ENCODE measurements around the gene MZB1.
"Not testable (repeated sequence)": the region's sequence is repeated elsewhere in the genome, so short reads cannot be mapped to it uniquely, and the experiment has no call there.

The MZB1 gene

GRCh38 chr5:139410121-139410992, 20.6 kb upstream of the MZB1 start:
- DNase-seq = no peak

- DNase-seq = not testable (repeated sequence)
These were observed 19.4 kb upstream of the MZB1 start for GRCh38 chr5:139409116-139409515.

- DNase-seq = no peak
These were observed 18.5 kb upstream of the MZB1 start for GRCh38 chr5:139408191-139408590.

- DNase-seq = no peak
These were observed 17.8 kb upstream of the MZB1 start for GRCh38 chr5:139407517-139407916.

GRCh38 chr5:139406963-139407362, 17.2 kb upstream of the MZB1 start:
- DNase-seq = no peak

GRCh38 chr5:139404484-139404840, 14.7 kb upstream of the MZB1 start:
- no peak for DNase-seq

GRCh38 chr5:139403787-139404483, 14.2 kb upstream of the MZB1 start, which contains the start of gene SPATA24:
Gene SPATA24 (minus strand): TSS chr5:139404089. CDS start chr5:139404060, 29 bp downstream.
- peak; percentile 98 for DNase-seq

- no peak for DNase-seq
These were observed 13.7 kb upstream of the MZB1 start for GRCh38 chr5:139403418-139403786.

GRCh38 chr5:139402561-139403158, 12.9 kb upstream of the MZB1 start:
- no peak for DNase-seq

GRCh38 chr5:139401546-139401945, 11.8 kb upstream of the MZB1 start:
- DNase-seq = no peak

- DNase-seq = no peak
These were observed 9.9 kb upstream of the MZB1 start for GRCh38 chr5:139399501-139400121.

- DNase-seq = no peak
These were observed 8.2 kb upstream of the MZB1 start for GRCh38 chr5:139397921-139398320.

- no peak for DNase-seq
These were observed 7.0 kb upstream of the MZB1 start for GRCh38 chr5:139396691-139397090.

- DNase-seq = no peak
These were observed 6.3 kb upstream of the MZB1 start for GRCh38 chr5:139395844-139396640.

- no peak for DNase-seq
These were observed 5.2 kb upstream of the MZB1 start, which contains the start of gene PROB1 for GRCh38 chr5:139394654-139395566. Gene PROB1 (minus strand): TSS chr5:139395104. CDS start chr5:139395081, 23 bp downstream.

- peak; percentile 57 to 63 for DNase-seq
These were observed 4.5 kb upstream of the MZB1 start for GRCh38 chr5:139394123-139394653.

GRCh38 chr5:139393497-139394122, 3.9 kb upstream of the MZB1 start:
- DNase-seq = no peak

- peak; percentile 81 to 83 for DNase-seq
These were observed 3.2 kb upstream of the MZB1 start for GRCh38 chr5:139392678-139393496.

- DNase-seq = no peak
These were observed 2.6 kb upstream of the MZB1 start for GRCh38 chr5:139392324-139392677.
